Measurements from ENCODE around the gene PCSK6. TPM values are rescaled to one million over a fixed set of nuclear protein-coding genes. Genes with fewer than 3 reads are reported as not detected.
"Not testable (repeated sequence)": the region's sequence is repeated elsewhere in the genome, so short reads cannot be mapped to it uniquely, and the experiment has no call there.

The PCSK6 gene
- total RNA-seq, 1 donor, result 0.72 TPM

- Histone ChIP-seq H4K20me1 (ENCODE audit: insufficient read depth, low read length) (no peaks in the 10 kb centered on the region), H3K4me1 (ENCODE audit: insufficient read depth, low read length) (no peaks in the 10 kb centered on the region), H2AFZ (ENCODE audit: low read length) (no peak overlapping the region), H3K79me2 (ENCODE audit: insufficient read depth, low read length) (no peaks in the 10 kb centered on the region), H3K9me3 (ENCODE audit: low read depth, low read length) (no peaks in the 10 kb centered on the region), H3K4me3 (ENCODE audit: insufficient read depth, low read length) (no peak overlapping the region), H3K27ac (ENCODE audit: low read depth, low read length) (no peak overlapping the region), H3K4me2 (ENCODE audit: insufficient read depth, low read length) (no peak overlapping the region), H3K27me3 (ENCODE audit: insufficient read depth, low read length) (peaks cover 8% of the 10 kb centered on the region), H3K36me3 (ENCODE audit: insufficient read depth, low read length) (no peaks in the 10 kb centered on the region)
- DNase-seq (ENCODE audit: insufficient read length, low spot score, missing footprints), result no peak
- TF ChIP-seq CTCF (IDR thresholded peaks at IDR 0.05; ENCODE audit: extremely low read depth, low read depth, low read length), result no peak
Measured at GRCh38 chr15:101424984-101425383, 64.5 kb downstream of the PCSK6 start.

GRCh38 chr15:101420232-101420631 is 69.3 kb downstream of the PCSK6 start:
- no peaks in the 10 kb centered on the region for H3K9me3 ChIP-seq (ENCODE audit: low read depth, low read length)
- peaks cover 4% of the 10 kb centered on the region for H3K27me3 ChIP-seq (ENCODE audit: insufficient read depth, low read length)
- H4K20me1 ChIP-seq (ENCODE audit: insufficient read depth, low read length), result no peaks in the 10 kb centered on the region
- H3K4me1 ChIP-seq (ENCODE audit: insufficient read depth, low read length), result no peaks in the 10 kb centered on the region
- no peak overlapping the region for H3K27ac ChIP-seq (ENCODE audit: low read depth, low read length)
- no peaks in the 10 kb centered on the region for H3K79me2 ChIP-seq (ENCODE audit: insufficient read depth, low read length)
- H3K4me3 ChIP-seq (ENCODE audit: insufficient read depth, low read length), result no peak overlapping the region
- DNase-seq (ENCODE audit: insufficient read length, low spot score, missing footprints), result no peak
- no peak overlapping the region for H3K4me2 ChIP-seq (ENCODE audit: insufficient read depth, low read length)
- TF ChIP-seq CTCF (IDR thresholded peaks at IDR 0.05; ENCODE audit: extremely low read depth, low read depth, low read length), result no peak
- H3K36me3 ChIP-seq (ENCODE audit: insufficient read depth, low read length), result no peaks in the 10 kb centered on the region
- no peak overlapping the region for H2AFZ ChIP-seq (ENCODE audit: low read length)

- not testable (repeated sequence) for H3K36me3 ChIP-seq (ENCODE audit: insufficient read depth, low read length); H3K4me2 ChIP-seq (ENCODE audit: insufficient read depth, low read length); H3K79me2 ChIP-seq (ENCODE audit: insufficient read depth, low read length); H3K27ac ChIP-seq (ENCODE audit: low read depth, low read length); H3K4me3 ChIP-seq (ENCODE audit: insufficient read depth, low read length); DNase-seq (ENCODE audit: insufficient read length, low spot score, missing footprints); H3K4me1 ChIP-seq (ENCODE audit: insufficient read depth, low read length); H3K9me3 ChIP-seq (ENCODE audit: low read depth, low read length); H2AFZ ChIP-seq (ENCODE audit: low read length); H3K27me3 ChIP-seq (ENCODE audit: insufficient read depth, low read length); H4K20me1 ChIP-seq (ENCODE audit: insufficient read depth, low read length)
Measured at GRCh38 chr15:101416475-101416874, 73.0 kb downstream of the PCSK6 start.

GRCh38 chr15:101413239-101413638 is 76.3 kb downstream of the PCSK6 start:
- Histone ChIP-seq H3K9me3 (ENCODE audit: low read depth, low read length) (no peaks in the 10 kb centered on the region), H4K20me1 (ENCODE audit: insufficient read depth, low read length) (no peaks in the 10 kb centered on the region), H3K4me2 (ENCODE audit: insufficient read depth, low read length) (no peak overlapping the region), H3K27me3 (ENCODE audit: insufficient read depth, low read length) (no peaks in the 10 kb centered on the region), H3K27ac (ENCODE audit: low read depth, low read length) (no peak overlapping the region), H3K36me3 (ENCODE audit: insufficient read depth, low read length) (no peaks in the 10 kb centered on the region), H3K4me3 (ENCODE audit: insufficient read depth, low read length) (no peak overlapping the region), H2AFZ (ENCODE audit: low read length) (no peak overlapping the region), H3K4me1 (ENCODE audit: insufficient read depth, low read length) (no peaks in the 10 kb centered on the region), H3K79me2 (ENCODE audit: insufficient read depth, low read length) (no peaks in the 10 kb centered on the region)
- no peak for DNase-seq (ENCODE audit: insufficient read length, low spot score, missing footprints)
- no peak for TF ChIP-seq CTCF (IDR thresholded peaks at IDR 0.05; ENCODE audit: extremely low read depth, low read depth, low read length)

All from osteoblast (primary cell).